ENCODE results near the gene RNF138. TPM values are rescaled to one million over a fixed set of nuclear protein-coding genes. Genes with fewer than 3 reads are reported as not detected.

The RNF138 gene
- total and polyA plus RNA-seq, 3 experiments from 2014 or later = 54.9 to 87.8 (median 82.7) TPM

DNA sequence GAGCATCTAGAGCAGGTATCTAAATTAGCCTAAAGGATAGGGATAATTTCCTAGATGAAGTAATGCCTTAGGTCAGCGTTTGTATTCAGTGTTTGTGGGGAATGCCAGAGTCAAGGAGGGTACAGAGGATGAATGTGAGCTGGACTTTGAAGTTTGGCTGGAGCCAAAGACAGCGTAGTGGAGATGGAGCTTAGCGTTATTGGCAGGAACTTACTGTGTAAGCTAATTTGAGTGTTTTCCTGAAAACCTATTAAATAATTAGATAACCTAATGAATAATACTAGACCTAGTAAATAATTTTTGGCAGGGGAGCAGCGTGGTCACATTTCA, 4.2 kb downstream of the RNF138 start:
- peak overlapping the region; percentile 30 to 93 (median 70) for H3K4me3 Mint-ChIP-seq
- peak overlapping the region; percentile 10 to 90 (median 54) for H3K27ac Mint-ChIP-seq
- peaks cover 0 to 54% (median 7%) of the 10 kb centered on the region in 3 donors for H3K36me3 Mint-ChIP-seq
- Histone ChIP-seq H3K9me3 (ENCODE audit: low read length) (no peaks in the 10 kb centered on the region), H3K4me3 (ENCODE audit: low read length) (peak overlapping the region; percentile 39), H3K27ac (ENCODE audit: low read depth, low read length) (no peak overlapping the region), H3K4me1 (ENCODE audit: insufficient read depth, low read length) (peaks cover 59% of the 10 kb centered on the region), H3K36me3 (ENCODE audit: insufficient read depth, low read length) (peaks cover 9% of the 10 kb centered on the region), H3K27me3 (ENCODE audit: insufficient read depth, low read length, poor library complexity, severe bottlenecking) (no peaks in the 10 kb centered on the region)
- no peak for DNase-seq
- ChIA-PET POLR2A (interaction anchor here (0.5 to 2.5 kb wide), 3 partner anchors 11 to 77 kb away, joined by 3 to 8 read pairs (median 3); partner anchors contain the start of gene RNF125), CTCF (interaction anchor here (1.4 kb wide), 1 partner anchor 77 kb away, joined by 3 read pairs; the partner anchor contains the start of gene RNF125)
- H3K9me3 Mint-ChIP-seq = no peaks in the 10 kb centered on the region
- H3K4me1 Mint-ChIP-seq = peaks cover 61 to 73% (median 72%) of the 10 kb centered on the region in 3 donors
- peaks cover 0 to 2% of the 10 kb centered on the region in 2 donors for H3K27me3 Mint-ChIP-seq

DNA sequence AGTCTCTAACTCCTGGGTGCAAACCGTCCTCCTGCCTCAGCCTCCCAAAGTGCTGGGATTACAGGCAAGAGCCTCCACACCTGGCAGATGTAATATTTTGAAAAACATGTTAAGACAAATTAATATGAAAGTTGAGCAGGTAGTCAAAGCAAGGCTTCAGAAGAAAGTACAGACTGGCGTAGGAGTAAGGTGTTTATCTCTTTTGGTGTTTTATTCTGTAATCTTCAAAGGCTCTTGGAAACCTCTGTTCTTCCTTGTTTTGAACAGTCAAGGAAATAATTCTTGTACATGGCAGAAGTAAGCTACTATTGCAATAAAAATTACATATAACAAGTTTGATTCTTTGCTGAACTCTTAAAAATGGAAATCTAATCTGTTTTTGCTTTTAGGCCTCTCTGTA, 5.3 kb downstream of the RNF138 start:
- H3K4me1 ChIP-seq (ENCODE audit: insufficient read depth, low read length) = peaks cover 53% of the 10 kb centered on the region
- H3K9me3 ChIP-seq (ENCODE audit: low read length) = no peaks in the 10 kb centered on the region
- H3K4me3 Mint-ChIP-seq = peak overlapping the region; percentile 6 to 86 (median 55)
- H3K27ac ChIP-seq (ENCODE audit: low read depth, low read length) = no peak overlapping the region
- no peaks in the 10 kb centered on the region for H3K9me3 Mint-ChIP-seq
- H3K27me3 Mint-ChIP-seq = peaks cover 0 to 2% of the 10 kb centered on the region in 2 donors
- DNase-seq = peak in 2 of 5 donors; percentile 15 to 70
- H3K36me3 ChIP-seq (ENCODE audit: insufficient read depth, low read length) = peaks cover 9% of the 10 kb centered on the region
- peaks cover 0 to 55% (median 8%) of the 10 kb centered on the region in 3 donors for H3K36me3 Mint-ChIP-seq
- peaks cover 59 to 74% (median 71%) of the 10 kb centered on the region in 3 donors for H3K4me1 Mint-ChIP-seq
- ChIA-PET POLR2A (interaction anchor here (2.5 kb wide), 1 partner anchor 78 kb away, joined by 8 read pairs; the partner anchor contains the start of gene RNF125), CTCF (interaction anchor here (1.4 kb wide), 1 partner anchor 78 kb away, joined by 3 read pairs; the partner anchor contains the start of gene RNF125)
- H3K4me3 ChIP-seq (ENCODE audit: low read length) = peak overlapping the region; percentile 39
- H3K27ac Mint-ChIP-seq = peak overlapping the region in 5 of 8 donors; percentile 52 to 90 (median 68)
- no peaks in the 10 kb centered on the region for H3K27me3 ChIP-seq (ENCODE audit: insufficient read depth, low read length, poor library complexity, severe bottlenecking)

DNA sequence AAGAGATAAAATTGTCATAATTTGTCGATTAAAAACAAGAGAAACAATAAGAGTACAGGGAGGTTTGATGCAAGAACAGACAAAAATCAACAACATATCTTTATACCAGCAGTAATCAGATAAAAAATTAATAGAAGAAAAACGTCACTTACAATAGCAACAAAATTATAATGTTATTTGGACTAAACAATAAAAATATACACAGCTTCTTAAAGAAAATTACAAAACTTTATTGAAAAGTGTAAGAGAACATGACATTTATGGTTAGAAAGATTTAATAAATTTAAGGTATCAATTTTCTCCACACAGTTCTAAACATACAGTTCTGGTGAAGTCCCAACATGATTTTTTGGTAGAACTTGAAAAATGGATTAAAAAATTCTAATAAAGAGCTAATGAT, 12.8 kb downstream of the RNF138 start:
- Histone ChIP-seq H3K27ac (ENCODE audit: low read depth, low read length) (no peak overlapping the region), H3K36me3 (ENCODE audit: insufficient read depth, low read length) (no peaks in the 10 kb centered on the region), H3K9me3 (ENCODE audit: low read length) (no peaks in the 10 kb centered on the region), H3K4me1 (ENCODE audit: insufficient read depth, low read length) (peaks cover 22% of the 10 kb centered on the region), H3K4me3 (ENCODE audit: low read length) (no peak overlapping the region), H3K27me3 (ENCODE audit: insufficient read depth, low read length, poor library complexity, severe bottlenecking) (no peaks in the 10 kb centered on the region)
- ChIA-PET POLR2A (interaction anchor here (0.6 kb wide), 1 partner anchor 19 kb away, joined by 5 read pairs; no protein-coding TSS in a partner anchor), CTCF (no interaction called here)
- peak overlapping the region in 2 of 8 donors; percentile 36 to 49 for H3K27ac Mint-ChIP-seq
- peaks cover 0 to 31% (median 7%) of the 10 kb centered on the region in 3 donors for H3K36me3 Mint-ChIP-seq
- DNase-seq = no peak
- H3K4me1 Mint-ChIP-seq = peaks cover 40 to 61% (median 56%) of the 10 kb centered on the region in 3 donors
- no peaks in the 10 kb centered on the region for H3K27me3 Mint-ChIP-seq
- H3K9me3 Mint-ChIP-seq = no peaks in the 10 kb centered on the region
- H3K4me3 Mint-ChIP-seq = no peak overlapping the region

DNA sequence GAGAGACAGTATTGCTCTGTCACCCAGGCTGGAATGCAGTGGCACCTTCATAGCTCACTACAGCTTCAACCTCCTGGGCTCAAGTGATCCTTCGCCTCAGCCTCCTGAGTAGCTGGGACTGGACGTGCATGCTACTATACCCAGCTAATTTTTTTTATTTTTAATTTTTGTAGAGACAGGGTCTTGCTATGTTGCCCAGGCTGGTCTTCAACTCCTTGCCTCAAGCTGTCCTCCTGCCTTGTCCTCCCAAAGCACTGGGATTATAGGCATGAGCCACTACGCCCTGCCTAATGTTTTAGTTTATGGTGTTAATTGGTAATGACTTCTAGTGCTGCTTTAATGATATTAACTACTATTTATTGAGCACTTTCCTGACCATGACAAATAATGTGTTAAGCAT, 18.3 kb downstream of the RNF138 start:
- CTCF ChIA-PET = no interaction called here
- peak overlapping the region in 2 of 8 donors; percentile 23 to 60 for H3K27ac Mint-ChIP-seq
- H3K9me3 Mint-ChIP-seq = no peaks in the 10 kb centered on the region

DNA sequence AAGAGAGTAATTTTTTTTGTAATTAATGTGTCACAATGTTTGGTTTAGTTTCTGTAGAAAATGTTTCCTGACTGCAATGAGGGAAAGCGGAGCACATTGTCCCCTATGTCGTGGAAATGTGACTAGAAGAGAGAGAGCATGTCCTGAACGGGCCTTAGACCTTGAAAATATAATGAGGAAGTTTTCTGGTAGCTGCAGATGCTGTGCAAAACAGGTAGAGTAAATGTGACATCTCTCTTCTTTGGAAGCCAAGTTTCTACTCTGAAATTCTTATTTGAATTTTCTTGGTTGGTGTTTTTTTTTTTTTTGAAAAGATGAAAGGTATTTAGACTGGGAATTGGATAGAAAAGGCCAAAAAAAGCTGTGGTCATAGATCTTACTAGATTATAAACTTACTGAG, 20.0 kb downstream of the RNF138 start:
- ChIA-PET POLR2A (no interaction called here), CTCF (interaction anchor here (0.7 to 1.7 kb wide), 3 partner anchors 14 to 99 kb away, joined by 3 read pairs; partner anchors contain the start of gene RNF125)
- Mint-ChIP-seq H3K36me3 (peaks cover 3 to 62% (median 7%) of the 10 kb centered on the region in 3 donors), H3K4me1 (peaks cover 43 to 74% (median 72%) of the 10 kb centered on the region in 3 donors), H3K27me3 (no peaks in the 10 kb centered on the region), H3K27ac (peak overlapping the region in 2 of 8 donors; percentile 12 to 62), H3K4me3 (no peak overlapping the region), H3K9me3 (no peaks in the 10 kb centered on the region)
- no peaks in the 10 kb centered on the region for H3K9me3 ChIP-seq (ENCODE audit: low read length)
- H3K4me3 ChIP-seq (ENCODE audit: low read length) = no peak overlapping the region
- no peak for DNase-seq
- no peaks in the 10 kb centered on the region for H3K27me3 ChIP-seq (ENCODE audit: insufficient read depth, low read length, poor library complexity, severe bottlenecking)
- H3K27ac ChIP-seq (ENCODE audit: low read depth, low read length) = no peak overlapping the region
- peaks cover 10% of the 10 kb centered on the region for H3K4me1 ChIP-seq (ENCODE audit: insufficient read depth, low read length)
- peaks cover 18% of the 10 kb centered on the region for H3K36me3 ChIP-seq (ENCODE audit: insufficient read depth, low read length)

More for the DNA sequence above, 18.3 kb downstream of the RNF138 start:
- Histone ChIP-seq H3K4me3 (ENCODE audit: low read length) (no peak overlapping the region), H3K9me3 (ENCODE audit: low read length) (no peaks in the 10 kb centered on the region), H3K36me3 (ENCODE audit: insufficient read depth, low read length) (peaks cover 18% of the 10 kb centered on the region), H3K27me3 (ENCODE audit: insufficient read depth, low read length, poor library complexity, severe bottlenecking) (no peaks in the 10 kb centered on the region), H3K4me1 (ENCODE audit: insufficient read depth, low read length) (peaks cover 21% of the 10 kb centered on the region), H3K27ac (ENCODE audit: low read depth, low read length) (no peak overlapping the region)
- Mint-ChIP-seq H3K27me3 (no peaks in the 10 kb centered on the region), H3K4me3 (no peak overlapping the region), H3K4me1 (peaks cover 48 to 79% (median 77%) of the 10 kb centered on the region in 3 donors), H3K36me3 (peaks cover 0 to 53% (median 7%) of the 10 kb centered on the region in 3 donors)
- POLR2A ChIA-PET = no interaction called here
- DNase-seq = no peak

DNA sequence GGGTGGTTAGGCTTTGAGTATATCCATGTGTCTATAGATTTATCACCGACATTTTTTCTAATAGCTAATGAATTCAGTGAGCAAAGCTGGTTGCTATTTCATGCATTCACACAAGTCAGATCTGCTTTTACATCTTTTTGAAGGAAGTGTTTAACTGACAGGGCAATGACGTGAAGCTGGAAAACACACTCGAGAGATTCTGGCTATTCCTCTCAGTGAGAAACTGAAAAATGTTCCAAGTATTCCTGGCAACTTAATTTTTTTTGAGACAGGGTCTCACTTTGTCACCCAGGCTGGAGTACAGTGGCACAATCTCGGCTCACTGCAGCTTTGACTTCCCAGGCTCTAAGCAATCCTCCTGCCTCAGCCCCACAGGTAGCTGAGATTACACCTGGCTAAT, 21.2 kb downstream of the RNF138 start:
- no peaks in the 10 kb centered on the region for H3K27me3 ChIP-seq (ENCODE audit: insufficient read depth, low read length, poor library complexity, severe bottlenecking)
- H3K4me1 ChIP-seq (ENCODE audit: insufficient read depth, low read length) = peaks cover 10% of the 10 kb centered on the region
- no peak for DNase-seq
- H3K4me1 Mint-ChIP-seq = peaks cover 48 to 79% (median 77%) of the 10 kb centered on the region in 3 donors
- H3K4me3 ChIP-seq (ENCODE audit: low read length) = no peak overlapping the region
- H3K27ac ChIP-seq (ENCODE audit: low read depth, low read length) = no peak overlapping the region
- no peak overlapping the region for H3K27ac Mint-ChIP-seq
- ChIA-PET CTCF (interaction anchor here (1.7 kb wide), 1 partner anchor 94 kb away, joined by 3 read pairs; the partner anchor contains the start of gene RNF125), POLR2A (no interaction called here)
- H3K36me3 ChIP-seq (ENCODE audit: insufficient read depth, low read length) = peaks cover 18% of the 10 kb centered on the region
- H3K27me3 Mint-ChIP-seq = no peaks in the 10 kb centered on the region
- H3K9me3 ChIP-seq (ENCODE audit: low read length) = no peaks in the 10 kb centered on the region
- no peaks in the 10 kb centered on the region for H3K9me3 Mint-ChIP-seq
- H3K4me3 Mint-ChIP-seq = no peak overlapping the region
- peaks cover 7 to 70% (median 10%) of the 10 kb centered on the region in 3 donors for H3K36me3 Mint-ChIP-seq

DNA sequence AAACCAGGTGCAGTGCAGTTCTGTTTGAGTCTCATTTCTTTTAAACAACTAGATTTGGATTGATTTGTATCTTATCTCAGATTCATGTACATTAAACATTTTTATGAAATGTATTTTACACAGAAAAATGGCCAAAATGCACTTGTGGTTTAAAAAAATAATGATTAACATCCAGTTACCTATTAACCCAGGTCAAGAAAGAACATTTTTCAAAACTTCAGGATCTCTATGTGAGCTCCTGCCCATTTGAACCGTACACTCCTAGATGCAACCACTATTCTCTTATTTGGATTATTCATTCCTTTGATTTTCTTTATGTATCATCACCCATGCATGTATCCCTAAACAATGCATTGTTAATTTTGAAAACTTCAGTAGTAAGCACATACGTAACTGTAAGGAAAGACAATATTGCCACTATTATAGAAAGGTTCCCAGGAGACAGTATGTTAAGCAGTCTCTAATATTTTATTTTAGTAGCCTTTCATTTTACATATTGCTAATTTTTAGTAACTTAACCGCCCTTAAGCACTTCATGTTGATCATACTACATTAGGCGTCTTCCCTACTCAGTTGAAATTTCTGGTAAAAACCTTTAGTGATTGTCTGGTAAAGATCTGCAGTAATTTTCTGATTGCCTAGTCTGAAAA, 22.7 kb downstream of the RNF138 start:
- H3K27me3 Mint-ChIP-seq = no peaks in the 10 kb centered on the region
- Histone ChIP-seq H3K27ac (ENCODE audit: low read depth, low read length) (no peak overlapping the region), H3K4me1 (ENCODE audit: insufficient read depth, low read length) (peaks cover 10% of the 10 kb centered on the region), H3K9me3 (ENCODE audit: low read length) (no peaks in the 10 kb centered on the region), H3K36me3 (ENCODE audit: insufficient read depth, low read length) (peaks cover 18% of the 10 kb centered on the region), H3K27me3 (ENCODE audit: insufficient read depth, low read length, poor library complexity, severe bottlenecking) (no peaks in the 10 kb centered on the region), H3K4me3 (ENCODE audit: low read length) (no peak overlapping the region)
- no peaks in the 10 kb centered on the region for H3K9me3 Mint-ChIP-seq
- peaks cover 7 to 76% (median 10%) of the 10 kb centered on the region in 3 donors for H3K36me3 Mint-ChIP-seq
- H3K27ac Mint-ChIP-seq = peak overlapping the region in 3 of 8 donors; percentile 10 to 36 (median 34)
- peaks cover 43 to 70% (median 64%) of the 10 kb centered on the region in 3 donors for H3K4me1 Mint-ChIP-seq
- H3K4me3 Mint-ChIP-seq = no peak overlapping the region
- DNase-seq = no peak
- ChIA-PET POLR2A (no interaction called here), CTCF (no interaction called here)

DNA sequence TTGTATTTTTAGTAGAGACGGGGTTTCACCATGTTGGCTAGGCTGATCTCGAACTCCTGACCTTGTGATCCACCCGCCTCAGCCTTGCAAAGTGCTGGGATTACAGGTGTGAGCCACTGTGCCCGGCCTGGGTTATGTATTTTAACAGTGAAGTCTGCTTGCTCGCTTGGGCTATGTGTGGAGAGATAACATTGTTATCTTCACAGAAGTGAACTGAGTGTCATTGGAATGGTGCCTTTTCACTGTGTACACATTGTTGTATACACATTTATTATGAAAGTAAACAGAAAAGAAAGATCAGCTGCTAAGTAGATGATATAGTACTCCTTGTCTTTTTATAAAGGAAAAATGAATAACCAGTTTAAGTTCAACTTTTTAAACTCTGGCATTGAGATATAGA, 30.4 kb downstream of the RNF138 start:
- Mint-ChIP-seq H3K4me3 (no peak overlapping the region), H3K27me3 (no peaks in the 10 kb centered on the region), H3K4me1 (peaks cover 15 to 36% (median 26%) of the 10 kb centered on the region in 3 donors), H3K9me3 (no peaks in the 10 kb centered on the region), H3K27ac (peak overlapping the region in 2 of 8 donors; percentile 38 to 73), H3K36me3 (peaks cover 3 to 68% (median 20%) of the 10 kb centered on the region in 3 donors)
- Histone ChIP-seq H3K36me3 (ENCODE audit: insufficient read depth, low read length) (peaks cover 20% of the 10 kb centered on the region), H3K4me1 (ENCODE audit: insufficient read depth, low read length) (no peaks in the 10 kb centered on the region), H3K27ac (ENCODE audit: low read depth, low read length) (no peak overlapping the region), H3K9me3 (ENCODE audit: low read length) (no peaks in the 10 kb centered on the region), H3K27me3 (ENCODE audit: insufficient read depth, low read length, poor library complexity, severe bottlenecking) (no peaks in the 10 kb centered on the region), H3K4me3 (ENCODE audit: low read length) (no peak overlapping the region)
- ChIA-PET POLR2A (no interaction called here), CTCF (no interaction called here)
- DNase-seq = no peak

Measured in CD8-positive, alpha-beta memory T cell (primary cell).